Measurements from ENCODE around the gene HBA2. TPM values are rescaled to one million over a fixed set of nuclear protein-coding genes. Genes with fewer than 3 reads are reported as not detected.

HBA2 gene
- total RNA-seq, 1 experiment from 2014 or later: not detected

DNA sequence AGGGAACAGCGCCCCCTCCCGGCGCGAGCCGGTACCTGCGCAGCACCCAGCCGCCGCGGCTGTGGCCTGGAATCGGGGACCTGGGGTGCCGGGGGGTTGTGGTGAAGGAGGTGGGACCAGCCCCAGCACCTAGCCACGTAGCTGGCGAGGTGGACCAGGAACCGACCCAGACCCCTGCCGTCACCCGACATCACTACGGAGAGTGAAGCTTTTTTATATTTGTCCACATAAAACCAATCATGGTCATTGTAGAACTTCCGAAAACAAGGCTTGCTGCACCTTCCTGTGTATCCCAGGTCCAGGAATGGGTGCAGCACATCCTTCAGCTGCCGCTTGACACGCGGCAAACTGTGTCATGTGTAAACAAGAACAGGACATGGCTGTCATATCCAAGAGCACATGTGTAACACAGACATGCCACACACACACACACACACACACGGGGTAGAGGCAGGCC, 8.9 kb downstream of the HBA2 start:
- H3K4me1 ChIP-seq (ENCODE audit: insufficient read depth, low read length): peaks cover 5% of the 10 kb centered on the region; the same call in 1 of the 2 replicates
- H3K4me3 ChIP-seq (ENCODE audit: low read length): 0 out of 2 replicates have a peak overlapping the region, but pooled peaks have one; percentile 42
- intact Hi-C loops (cut with micrococcal nuclease): loop anchor here (2.0 kb wide), 1 partner anchor 75 kb away; no protein-coding TSS in a partner anchor
- H3K79me2 ChIP-seq (ENCODE audit: low read length): no peaks in the 10 kb centered on the region
- no peaks in the 10 kb centered on the region for H3K36me3 ChIP-seq (ENCODE audit: low read depth, low read length)
- H3F3A ChIP-seq (ENCODE audit: low read length, unreplicated experiment): no peaks in the 10 kb centered on the region
- H3K9me2 ChIP-seq (replicated peaks; ENCODE audit: low read length): no peaks in the 10 kb centered on the region
- no peak overlapping the region for H3K27ac ChIP-seq (ENCODE audit: low read length)
- H3K4me2 ChIP-seq (ENCODE audit: low read length): no peak overlapping the region
- BruUV-seq (replicated peaks): no TSS peak
- peaks cover 10% of the 10 kb centered on the region for H3K27me3 ChIP-seq (ENCODE audit: low read length)
- TF ChIP-seq EZH2 (IDR thresholded peaks at IDR 0.05; ENCODE audit: low read length, unreplicated experiment) (no peak), EZH2phosphoT487 (IDR thresholded peaks at IDR 0.05; ENCODE audit: borderline replicate concordance, low read length) (no peak)
- TF ChIP-seq, protein P1, sequence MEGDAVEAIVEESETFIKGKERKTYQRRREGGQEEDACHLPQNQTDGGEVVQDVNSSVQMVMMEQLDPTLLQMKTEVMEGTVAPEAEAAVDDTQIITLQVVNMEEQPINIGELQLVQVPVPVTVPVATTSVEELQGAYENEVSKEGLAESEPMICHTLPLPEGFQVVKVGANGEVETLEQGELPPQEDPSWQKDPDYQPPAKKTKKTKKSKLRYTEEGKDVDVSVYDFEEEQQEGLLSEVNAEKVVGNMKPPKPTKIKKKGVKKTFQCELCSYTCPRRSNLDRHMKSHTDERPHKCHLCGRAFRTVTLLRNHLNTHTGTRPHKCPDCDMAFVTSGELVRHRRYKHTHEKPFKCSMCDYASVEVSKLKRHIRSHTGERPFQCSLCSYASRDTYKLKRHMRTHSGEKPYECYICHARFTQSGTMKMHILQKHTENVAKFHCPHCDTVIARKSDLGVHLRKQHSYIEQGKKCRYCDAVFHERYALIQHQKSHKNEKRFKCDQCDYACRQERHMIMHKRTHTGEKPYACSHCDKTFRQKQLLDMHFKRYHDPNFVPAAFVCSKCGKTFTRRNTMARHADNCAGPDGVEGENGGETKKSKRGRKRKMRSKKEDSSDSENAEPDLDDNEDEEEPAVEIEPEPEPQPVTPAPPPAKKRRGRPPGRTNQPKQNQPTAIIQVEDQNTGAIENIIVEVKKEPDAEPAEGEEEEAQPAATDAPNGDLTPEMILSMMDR (conservative IDR thresholded peaks at IDR 0.05; ENCODE audit: low read depth, low read length): peak; percentile 83
- POLR2A ChIA-PET (ENCODE audit: unreplicated experiment): no interaction called here
- CTCF ChIA-PET: interaction anchor here (0.7 kb wide), 1 partner anchor 125 kb away, joined by 3 read pairs; no protein-coding TSS in a partner anchor
- no peak overlapping the region for H3K9ac ChIP-seq (ENCODE audit: low read length)
- H3K9me3 ChIP-seq (ENCODE audit: low read length): no peaks in the 10 kb centered on the region
- ATAC-seq (peak; percentile 27), DNase-seq (peak; percentile 68)
- H4K20me1 ChIP-seq (ENCODE audit: low read length): no peaks in the 10 kb centered on the region
- H2AFZ ChIP-seq (ENCODE audit: low read length): no peak overlapping the region

DNA sequence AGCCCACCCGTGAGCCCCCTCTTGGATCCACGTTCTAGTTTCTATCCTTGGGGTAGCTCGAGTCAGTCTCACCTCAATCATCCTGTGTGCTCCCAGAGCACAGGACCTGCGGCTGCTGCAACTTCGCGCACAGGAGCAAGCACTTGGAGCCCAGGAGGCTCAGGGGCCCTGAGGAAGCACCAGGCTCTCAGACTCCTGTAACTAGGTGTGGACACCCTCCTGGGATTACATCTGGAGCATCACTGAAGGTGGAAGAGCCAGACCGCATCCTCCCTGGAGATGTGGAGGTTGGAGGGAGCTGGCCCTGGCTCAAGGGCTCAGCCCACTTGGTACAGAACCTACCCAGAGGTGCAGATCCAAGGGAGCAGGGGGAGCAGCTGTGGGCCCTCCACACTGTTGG, 10.3 kb downstream of the HBA2 start:
- Histone ChIP-seq H3K4me1 (ENCODE audit: insufficient read depth, low read length) (peaks cover 5% of the 10 kb centered on the region; the same call in 1 of the 2 replicates), H3K9me3 (ENCODE audit: low read length) (no peaks in the 10 kb centered on the region), H3K9me2 (replicated peaks; ENCODE audit: low read length) (no peaks in the 10 kb centered on the region), H3K27me3 (ENCODE audit: low read length) (peaks cover 1% of the 10 kb centered on the region), H3K4me2 (ENCODE audit: low read length) (no peak overlapping the region), H3K9ac (ENCODE audit: low read length) (no peak overlapping the region), H4K20me1 (ENCODE audit: low read length) (no peaks in the 10 kb centered on the region), H3K36me3 (ENCODE audit: low read depth, low read length) (peaks cover 4% of the 10 kb centered on the region; the same call in 1 of the 2 replicates), H3K27ac (ENCODE audit: low read length) (no peak overlapping the region), H3K79me2 (ENCODE audit: low read length) (no peaks in the 10 kb centered on the region), H3K4me3 (ENCODE audit: low read length) (no peak overlapping the region), H2AFZ (ENCODE audit: low read length) (no peak overlapping the region), H3F3A (ENCODE audit: low read length, unreplicated experiment) (no peaks in the 10 kb centered on the region)
- POLR2A ChIA-PET (ENCODE audit: unreplicated experiment): no interaction called here
- no peak for TF ChIP-seq EZH2phosphoT487 (IDR thresholded peaks at IDR 0.05; ENCODE audit: borderline replicate concordance, low read length)
- no peak for TF ChIP-seq EZH2 (IDR thresholded peaks at IDR 0.05; ENCODE audit: low read length, unreplicated experiment)
- TF ChIP-seq, protein P1 (conservative IDR thresholded peaks at IDR 0.05; ENCODE audit: low read depth, low read length): no peak
- ATAC-seq: no peak
- DNase-seq: no peak
- CTCF ChIA-PET: interaction anchor here (0.6 kb wide), 1 partner anchor 86 kb away, joined by 6 read pairs; no protein-coding TSS in a partner anchor
- intact Hi-C loops (cut with micrococcal nuclease): no loop called here
- BruUV-seq (replicated peaks): no TSS peak

DNA sequence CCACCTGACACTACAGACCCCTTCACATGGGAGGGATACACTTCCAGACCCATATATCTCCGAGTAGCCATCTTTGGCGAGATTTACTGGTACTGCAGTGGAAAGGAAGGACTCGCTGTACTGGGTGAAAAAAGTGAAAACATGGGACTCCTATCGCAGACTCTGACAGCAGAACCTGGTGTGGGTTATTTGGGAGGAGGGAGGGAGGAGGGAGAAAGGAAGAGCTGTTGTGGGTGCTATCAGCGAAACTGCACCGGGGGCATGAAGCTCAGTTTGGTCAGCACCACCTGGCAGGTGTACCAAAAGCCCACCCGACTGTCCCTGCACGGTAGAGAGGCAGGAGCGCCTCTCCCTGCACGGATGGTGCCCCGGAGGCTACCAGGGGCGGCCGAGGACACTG, 12.5 kb downstream of the HBA2 start:
- no peak overlapping the region for H2AFZ ChIP-seq (ENCODE audit: low read length)
- DNase-seq (no peak), ATAC-seq (no peak)
- BruUV-seq (replicated peaks): no TSS peak
- intact Hi-C loops (cut with micrococcal nuclease): no loop called here
- H3K4me1 ChIP-seq (ENCODE audit: insufficient read depth, low read length): peaks cover 5% of the 10 kb centered on the region; the same call in 1 of the 2 replicates
- no peak overlapping the region for H3K27ac ChIP-seq (ENCODE audit: low read length)
- H3K4me2 ChIP-seq (ENCODE audit: low read length): no peak overlapping the region
- no peaks in the 10 kb centered on the region for H4K20me1 ChIP-seq (ENCODE audit: low read length)
- ChIA-PET POLR2A (ENCODE audit: unreplicated experiment) (no interaction called here), CTCF (no interaction called here)
- H3K36me3 ChIP-seq (ENCODE audit: low read depth, low read length): peaks cover 11% of the 10 kb centered on the region
- H3K27me3 ChIP-seq (ENCODE audit: low read length): no peaks in the 10 kb centered on the region
- no peak overlapping the region for H3K9ac ChIP-seq (ENCODE audit: low read length)
- TF ChIP-seq, protein P1 (conservative IDR thresholded peaks at IDR 0.05; ENCODE audit: low read depth, low read length): no peak
- TF ChIP-seq EZH2phosphoT487 (IDR thresholded peaks at IDR 0.05; ENCODE audit: borderline replicate concordance, low read length) (no peak), EZH2 (IDR thresholded peaks at IDR 0.05; ENCODE audit: low read length, unreplicated experiment) (no peak)
- no peaks in the 10 kb centered on the region for H3F3A ChIP-seq (ENCODE audit: low read length, unreplicated experiment)
- no peaks in the 10 kb centered on the region for H3K9me2 ChIP-seq (replicated peaks; ENCODE audit: low read length)
- H3K4me3 ChIP-seq (ENCODE audit: low read length): no peak overlapping the region
- no peaks in the 10 kb centered on the region for H3K79me2 ChIP-seq (ENCODE audit: low read length)
- H3K9me3 ChIP-seq (ENCODE audit: low read length): no peaks in the 10 kb centered on the region

Data from PC-3 (cell line).